ENCODE results near the gene RHEX.
A peak's percentile ranks its signal among the peaks of the same experiment; 100 is the strongest.
"Not testable (repeated sequence)": the region's sequence is repeated elsewhere in the genome, so short reads cannot be mapped to it uniquely, and the experiment has no call there.

The RHEX gene

GRCh38 chr1:206060844-206061243 lies 7.9 kb downstream of the RHEX start:
- DNase-seq, result no peak

GRCh38 chr1:206062464-206062863 lies 9.5 kb downstream of the RHEX start:
- no peak for DNase-seq

GRCh38 chr1:206064001-206064400 lies 11.0 kb downstream of the RHEX start:
- not testable (repeated sequence) for DNase-seq

GRCh38 chr1:206064501-206064900 lies 11.5 kb downstream of the RHEX start:
- DNase-seq, result not testable (repeated sequence)

- no peak for DNase-seq
Measured at GRCh38 chr1:206065547-206066145, 12.7 kb downstream of the RHEX start.

- no peak for DNase-seq
Measured at GRCh38 chr1:206066479-206067171, 13.7 kb downstream of the RHEX start.

- no peak for DNase-seq
Measured at GRCh38 chr1:206067486-206068227, 14.7 kb downstream of the RHEX start.

- no peak for DNase-seq
Measured at GRCh38 chr1:206068314-206068713, 15.3 kb downstream of the RHEX start.

GRCh38 chr1:206070627-206071304 lies 17.8 kb downstream of the RHEX start:
- DNase-seq, result no peak

- no peak for DNase-seq
Measured at GRCh38 chr1:206074839-206075238, 21.9 kb downstream of the RHEX start.

- DNase-seq, result peak; percentile 37
Measured at GRCh38 chr1:206075786-206076755, 23.1 kb downstream of the RHEX start.

GRCh38 chr1:206079135-206079534 lies 26.2 kb downstream of the RHEX start:
- DNase-seq, result no peak

- DNase-seq, result no peak
Measured at GRCh38 chr1:206080026-206080820, 27.2 kb downstream of the RHEX start.

GRCh38 chr1:206081856-206082255 lies 28.9 kb downstream of the RHEX start:
- DNase-seq, result no peak

GRCh38 chr1:206082831-206083695 lies 30.1 kb downstream of the RHEX start:
- DNase-seq, result no peak

- DNase-seq, result no peak
Measured at GRCh38 chr1:206083750-206084149, 30.8 kb downstream of the RHEX start.

- no peak for DNase-seq
Measured at GRCh38 chr1:206087091-206087490, 34.1 kb downstream of the RHEX start.

GRCh38 chr1:206089341-206089740 lies 36.4 kb downstream of the RHEX start:
- DNase-seq, result no peak

GRCh38 chr1:206094024-206094423 lies 41.1 kb downstream of the RHEX start:
- DNase-seq, result no peak

GRCh38 chr1:206097381-206097780 lies 44.4 kb downstream of the RHEX start:
- DNase-seq, result no peak

All from NCI-H226 (cell line).